Keratinocyte (primary cell): ENCODE measurements around the gene MTERF4.

Experiments used
- EZH2 ChIP-seq: IDR thresholded peaks from one replicate; pipeline ENCODE4 v1.6.1; 2012; ENCODE audit warnings: inconsistent platforms, mild to moderate bottlenecking, low read length, moderate library complexity
- TF ChIP-seq, protein P1 (sequence below), 3 experiments: IDR thresholded peaks in 1 of 3; conservative IDR thresholded peaks in 1 of 3; optimal IDR thresholded peaks in 1 of 3; 2 replicates in 2 of 3; 3 replicates in 1 of 3; pipeline versions ENCODE3 to v1.5.1; 2011; ENCODE audit warnings: low read length in 3 of 3, mild to moderate bottlenecking in 3 of 3, moderate library complexity in 2 of 3, control low read depth in 1 of 3, inconsistent platforms in 1 of 3; ENCODE audit not compliant: insufficient read depth in 2 of 3; ENCODE audit errors: extremely low read depth in 1 of 3

DNA sequence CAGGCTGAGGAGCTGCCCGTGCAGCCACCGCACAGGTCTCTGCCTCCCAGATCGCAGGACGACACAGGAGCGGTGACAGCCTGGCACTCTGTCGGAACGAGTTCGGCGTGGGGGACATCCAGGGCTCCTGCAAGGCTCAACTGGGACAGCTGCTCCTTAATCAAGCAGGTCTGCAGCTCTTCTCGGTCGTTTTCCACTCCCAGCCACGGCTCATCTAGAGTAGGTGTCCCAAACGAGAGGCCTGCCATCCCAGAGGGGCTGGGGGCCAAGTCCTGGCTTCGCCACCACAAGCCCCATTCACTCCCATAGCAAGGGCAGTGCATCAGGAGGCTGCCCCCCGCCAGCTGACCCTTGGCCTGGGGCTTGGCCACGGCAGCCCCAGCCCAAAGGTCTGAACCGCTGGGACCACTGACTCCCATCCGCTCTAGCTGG, 24.7 kb upstream of the MTERF4 start:
- TF ChIP-seq, protein P1, sequence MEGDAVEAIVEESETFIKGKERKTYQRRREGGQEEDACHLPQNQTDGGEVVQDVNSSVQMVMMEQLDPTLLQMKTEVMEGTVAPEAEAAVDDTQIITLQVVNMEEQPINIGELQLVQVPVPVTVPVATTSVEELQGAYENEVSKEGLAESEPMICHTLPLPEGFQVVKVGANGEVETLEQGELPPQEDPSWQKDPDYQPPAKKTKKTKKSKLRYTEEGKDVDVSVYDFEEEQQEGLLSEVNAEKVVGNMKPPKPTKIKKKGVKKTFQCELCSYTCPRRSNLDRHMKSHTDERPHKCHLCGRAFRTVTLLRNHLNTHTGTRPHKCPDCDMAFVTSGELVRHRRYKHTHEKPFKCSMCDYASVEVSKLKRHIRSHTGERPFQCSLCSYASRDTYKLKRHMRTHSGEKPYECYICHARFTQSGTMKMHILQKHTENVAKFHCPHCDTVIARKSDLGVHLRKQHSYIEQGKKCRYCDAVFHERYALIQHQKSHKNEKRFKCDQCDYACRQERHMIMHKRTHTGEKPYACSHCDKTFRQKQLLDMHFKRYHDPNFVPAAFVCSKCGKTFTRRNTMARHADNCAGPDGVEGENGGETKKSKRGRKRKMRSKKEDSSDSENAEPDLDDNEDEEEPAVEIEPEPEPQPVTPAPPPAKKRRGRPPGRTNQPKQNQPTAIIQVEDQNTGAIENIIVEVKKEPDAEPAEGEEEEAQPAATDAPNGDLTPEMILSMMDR (optimal IDR thresholded peaks at IDR 0.05 in 1 of 3, IDR thresholded peaks at IDR 0.05 in 1 of 3, conservative IDR thresholded peaks at IDR 0.05 in 1 of 3; ENCODE audit: extremely low read depth in 1 of 3, insufficient read depth in 2 of 3, low read length in 3 of 3) = no peak
- no peak for TF ChIP-seq EZH2
